Measurements from ENCODE around the gene THYN1.
A peak's percentile ranks its signal among the peaks of the same experiment; 100 is the strongest.

THYN1 gene

GRCh38 chr11:134246100-134246499, 7.1 kb downstream of the THYN1 start:
- no peak for DNase-seq

- DNase-seq: no peak
Observed at GRCh38 chr11:134245434-134245833, 7.7 kb downstream of the THYN1 start.

GRCh38 chr11:134244593-134244992, 8.6 kb downstream of the THYN1 start:
- DNase-seq: no peak

DNA sequence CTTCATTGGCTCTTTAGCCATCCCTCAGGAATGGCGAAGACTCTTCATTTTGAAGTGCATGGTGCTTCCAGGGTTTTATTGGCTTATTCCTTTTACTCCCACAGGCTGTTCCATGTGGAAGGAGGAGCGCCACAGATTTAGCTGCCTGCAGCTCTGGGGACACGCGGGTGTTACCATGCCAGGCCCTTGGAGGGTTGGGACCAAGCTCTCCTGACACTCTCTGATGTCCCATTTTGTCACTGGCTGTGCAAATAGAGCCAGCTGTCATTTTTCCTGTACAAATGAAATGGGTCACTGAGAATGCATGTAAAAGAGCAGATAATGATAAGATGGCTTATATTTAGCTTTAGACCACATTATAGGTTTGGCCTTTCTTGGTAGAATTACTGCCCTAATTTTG, 9.2 kb downstream of the THYN1 start:
- no peak for DNase-seq

- DNase-seq: no peak
Observed at GRCh38 chr11:134242376-134242775, 10.8 kb downstream of the THYN1 start.

DNA sequence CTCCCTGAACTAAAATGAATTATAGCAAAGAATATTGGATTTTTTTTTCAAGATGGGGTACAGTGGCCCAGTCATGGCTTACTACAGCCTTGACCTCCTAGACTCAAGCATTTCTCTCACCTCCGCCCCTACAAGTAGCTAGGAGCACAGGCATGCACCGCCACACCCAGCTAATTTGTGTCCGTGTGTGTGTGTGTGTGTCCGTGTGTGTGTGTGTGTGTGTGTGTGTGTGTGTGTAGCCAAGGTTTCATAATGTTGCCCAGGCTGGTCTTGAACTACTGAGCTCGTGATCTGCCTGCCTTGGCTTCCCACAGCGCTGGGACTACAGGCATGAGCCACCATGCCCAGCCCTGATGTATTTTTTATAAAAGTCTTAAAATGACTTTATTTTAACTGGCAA, 12.6 kb downstream of the THYN1 start:
- no peak for DNase-seq

DNA sequence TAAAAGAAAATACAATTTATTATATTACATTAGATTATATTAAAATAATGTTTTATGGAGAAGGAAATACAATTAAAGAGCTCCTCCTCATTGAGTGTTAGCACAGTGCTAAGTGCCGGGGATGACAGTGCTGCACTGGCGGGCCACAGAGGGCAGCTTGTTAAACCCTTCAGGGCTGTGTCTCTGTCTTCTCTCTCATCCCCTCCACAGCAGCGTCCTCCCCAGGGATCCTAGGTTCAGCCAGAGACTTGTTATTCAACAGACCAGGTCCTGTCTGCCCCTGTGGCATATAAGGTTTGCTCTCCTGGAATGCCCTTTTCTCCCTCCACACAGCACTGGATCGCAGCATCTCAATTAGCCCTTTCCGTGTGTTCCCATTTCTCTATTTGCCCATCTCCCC, 14.2 kb downstream of the THYN1 start:
- DNase-seq: no peak

DNA sequence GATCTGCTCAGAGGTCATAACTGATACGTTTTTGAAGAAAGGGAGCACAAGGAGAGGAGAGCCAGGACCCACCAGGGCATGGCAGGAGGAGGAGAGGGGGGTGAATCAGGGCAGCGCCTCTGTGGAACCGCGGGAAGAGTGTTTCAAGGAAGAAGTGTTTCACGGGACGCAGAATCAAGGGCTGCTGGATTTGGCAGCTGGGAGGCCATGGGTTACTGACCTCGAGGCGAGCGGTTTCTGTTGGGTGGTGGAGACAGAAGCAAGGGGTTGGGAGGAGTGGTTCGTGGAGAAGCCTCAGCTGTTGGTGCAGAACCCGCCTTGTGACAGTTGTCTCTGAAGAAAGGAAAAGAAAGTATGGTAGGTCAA, 15.6 kb downstream of the THYN1 start:
- no peak for DNase-seq

GRCh38 chr11:134236834-134237556, 16.2 kb downstream of the THYN1 start:
- DNase-seq: no peak

DNA sequence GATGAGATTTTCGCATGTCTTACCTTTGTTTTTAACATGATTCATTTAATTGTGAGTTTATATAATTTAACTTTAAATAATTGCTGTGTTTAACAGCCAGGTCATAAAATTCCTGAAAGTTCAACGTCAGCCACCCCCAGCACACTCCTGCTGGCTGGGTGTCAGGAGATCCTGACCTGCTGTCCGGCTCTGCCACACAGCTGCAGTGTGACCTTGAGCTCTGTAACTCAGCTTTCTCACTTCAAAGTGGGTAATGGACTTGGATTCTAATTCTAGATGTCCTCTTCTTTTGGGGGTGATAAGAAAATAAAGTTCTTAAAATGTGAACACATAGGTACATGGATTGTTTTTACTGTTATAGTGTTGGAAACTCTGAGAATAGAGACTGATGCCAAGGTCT, 17.8 kb downstream of the THYN1 start:
- DNase-seq: no peak

GRCh38 chr11:134233729-134234179, 19.4 kb downstream of the THYN1 start:
- no peak for DNase-seq

GRCh38 chr11:134231958-134232659, 21.0 kb downstream of the THYN1 start:
- no peak for DNase-seq

DNA sequence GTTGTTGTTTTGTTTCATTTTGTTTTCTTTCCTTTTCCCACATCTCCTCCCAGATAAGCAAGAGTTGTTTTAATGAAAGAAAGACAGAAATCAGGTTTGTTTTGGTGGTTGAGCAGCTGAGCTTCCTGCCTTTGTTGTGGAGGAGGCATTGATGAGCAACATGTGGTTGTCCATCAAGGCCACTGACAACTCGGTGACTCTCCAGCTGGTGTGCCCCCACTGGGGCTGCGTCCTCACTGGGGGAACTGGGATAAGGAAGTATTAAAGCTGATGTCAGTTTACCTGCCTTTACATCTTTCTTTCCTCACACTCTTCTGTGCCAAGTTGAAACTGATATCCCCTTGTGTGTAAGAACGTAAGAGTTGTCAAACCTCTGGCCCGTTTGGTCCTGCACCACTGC, 22.8 kb downstream of the THYN1 start:
- no peak for DNase-seq

- no peak for DNase-seq
Observed at GRCh38 chr11:134229126-134229790, 23.9 kb downstream of the THYN1 start.

- DNase-seq: no peak
Observed at GRCh38 chr11:134228625-134229024, 24.5 kb downstream of the THYN1 start.

- no peak for DNase-seq
Observed at GRCh38 chr11:134226806-134227325, 26.3 kb downstream of the THYN1 start.

DNA sequence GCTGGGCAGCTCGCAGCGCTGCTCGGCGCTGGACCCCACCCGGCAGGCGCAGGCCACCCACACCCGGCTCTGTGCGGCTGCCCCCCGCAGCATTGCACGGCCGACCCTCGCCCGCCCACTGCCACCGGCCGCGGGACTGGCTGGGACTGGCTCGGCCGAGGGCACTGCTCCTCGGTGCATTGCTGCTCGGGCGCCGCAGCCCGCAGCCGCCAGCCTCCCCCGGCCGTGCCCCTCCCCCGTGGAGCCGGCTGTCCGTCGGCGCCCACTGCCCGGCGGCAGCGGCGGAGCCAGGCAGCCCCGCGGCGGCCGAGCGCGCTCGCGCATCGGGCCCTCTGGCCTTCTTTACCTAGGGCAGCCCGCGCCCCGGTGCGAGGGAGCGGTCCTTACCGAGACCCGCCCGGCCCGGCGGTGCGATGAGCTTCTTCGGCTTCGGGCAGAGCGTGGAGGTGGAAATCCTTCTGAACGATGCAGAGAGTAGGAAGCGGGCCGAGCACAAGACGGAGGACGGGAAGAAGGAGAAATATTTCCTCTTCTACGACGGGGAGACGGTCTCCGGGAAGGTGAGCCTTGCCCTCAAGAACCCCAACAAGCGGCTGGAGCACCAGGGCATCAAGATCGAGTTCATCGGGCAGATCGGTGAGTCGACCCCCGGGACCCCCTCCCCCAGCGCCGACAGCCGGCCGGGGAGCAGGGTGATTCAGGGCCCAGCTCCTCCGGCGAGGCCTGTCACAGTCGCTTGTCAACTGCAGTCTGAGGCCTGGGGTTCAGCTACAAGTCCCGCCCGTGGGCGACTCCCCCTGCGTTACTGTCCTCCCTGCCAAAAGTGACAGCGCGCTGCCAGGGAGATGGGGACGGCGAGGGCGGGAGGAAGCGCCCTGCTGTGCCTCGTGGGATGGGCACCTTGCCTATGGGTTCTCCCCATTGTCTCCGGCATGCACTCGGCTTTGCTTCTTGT, 28.2 kb downstream of the THYN1 start:
- DNase-seq: peak; percentile 56 to 65

DNA sequence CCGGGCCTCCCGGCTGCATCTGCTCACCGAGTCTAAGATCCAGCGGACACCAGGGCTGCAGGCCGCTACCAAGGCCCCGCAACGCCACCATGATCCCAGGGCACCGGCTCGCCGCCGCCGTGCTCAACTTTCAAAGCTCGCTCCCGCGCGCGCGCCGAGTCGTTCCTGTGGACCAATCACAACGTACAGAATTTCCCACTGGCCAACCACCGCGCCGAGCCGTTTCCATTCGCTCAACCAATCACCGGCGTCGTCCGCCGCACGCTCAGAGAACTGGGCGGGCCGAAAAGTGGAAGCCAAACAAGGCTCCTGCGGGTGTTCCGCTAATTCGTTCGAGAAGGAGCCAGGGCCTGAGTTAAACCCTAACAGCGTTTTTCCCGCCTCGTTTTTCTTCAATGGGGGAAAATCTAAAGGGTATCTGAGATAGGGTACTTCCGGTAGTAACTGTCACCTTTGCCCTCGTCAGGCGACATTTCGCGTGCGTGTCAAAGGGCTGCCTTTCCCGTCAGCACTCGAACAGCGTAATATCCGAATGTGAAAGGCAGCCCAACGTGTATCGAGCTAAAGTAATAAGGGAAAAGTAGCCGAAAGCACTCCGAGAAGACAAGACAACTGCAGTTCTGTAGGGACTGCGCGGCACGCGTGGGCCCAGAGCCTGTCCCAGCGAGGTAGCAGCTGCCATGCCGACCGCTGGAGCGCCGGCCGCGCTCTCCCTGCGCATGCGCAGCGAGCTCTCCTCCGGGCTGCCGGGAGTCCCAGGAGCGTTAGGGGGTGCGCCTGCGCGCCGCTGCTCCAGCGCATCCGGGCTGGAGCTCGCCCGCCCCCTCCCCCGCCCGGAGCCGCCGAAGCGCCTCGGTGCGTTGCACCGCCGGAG, 29.1 kb downstream of the THYN1 start, which contains the start of the genes NCAPD3 and VPS26B:
Gene NCAPD3 (minus strand): TSS at position 132 of the 874 bp plus-strand sequence. CDS start 41 bp downstream, at position 91.
Gene VPS26B (plus strand): TSS at position 836 of the 874 bp plus-strand sequence. CDS start 452 bp downstream, outside the sequence.
- peak; percentile 93 for DNase-seq

- DNase-seq: no peak
Observed at GRCh38 chr11:134223121-134223520, 30.0 kb downstream of the THYN1 start.

DNA sequence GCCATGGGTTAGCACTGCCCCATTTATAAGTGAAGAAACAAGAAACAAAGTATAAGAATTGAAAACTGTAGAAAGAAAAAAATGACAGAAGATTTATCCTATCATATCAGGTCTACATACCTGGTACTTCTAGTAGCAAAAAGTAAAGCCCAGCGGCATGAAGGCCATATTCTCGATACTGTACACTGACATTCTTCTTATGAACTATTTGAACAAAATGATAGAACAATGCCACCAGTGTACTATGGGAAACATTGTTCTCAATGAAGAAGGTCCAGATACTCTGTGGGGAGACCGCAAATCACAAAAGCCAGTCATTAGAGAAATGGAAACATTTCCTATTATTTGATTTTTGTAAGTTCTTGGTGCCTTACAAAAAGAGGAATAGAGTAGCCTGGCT, 36.3 kb downstream of the THYN1 start:
- no peak for DNase-seq

- DNase-seq: peak in 1 of 2 donors; percentile 24
Observed at GRCh38 chr11:134215836-134216235, 37.3 kb downstream of the THYN1 start.
